ENCODE measurements around the gene TRPM5. TPM values are rescaled to one million over a fixed set of nuclear protein-coding genes. Genes with fewer than 3 reads are reported as not detected.

Gene TRPM5
- total and polyA plus RNA-seq, 9 of the 15 experiments (the other 6 are each of a cell fraction or from before 2014, with no cell fraction given), result not detected

GRCh38 chr11:2423157-2424025, 20.9 kb downstream of the TRPM5 start:
- H3K27ac ChIP-seq (ENCODE audit: extremely low read depth, low read depth, low read length), result no peak overlapping the region
- ATAC-seq (no peak), FAIRE-seq (no peak), DNase-seq (ENCODE audit: extremely low read depth in 1 of 4, low spot score in 3 of 4) (no peak)
- peaks cover 10% of the 10 kb centered on the region; the same call in 1 of the 2 replicates for H4K20me1 ChIP-seq (replicated peaks; ENCODE audit: control insufficient read depth, insufficient read depth, low read length)
- ChIA-PET CTCF (ENCODE audit: low intra/inter-chr PET ratio) (interaction anchor here (1.2 kb wide), 1 partner anchor 23 kb away, joined by 4 read pairs; no protein-coding TSS in a partner anchor), POLR2A (interaction anchor here (0.5 to 4.3 kb wide), 3 partner anchors 45 to 213 kb away, joined by 3 to 24 read pairs (median 3); no protein-coding TSS in a partner anchor)
- H3K4me3 ChIP-seq, result no peak overlapping the region
- H3K9me1 ChIP-seq (ENCODE audit: control insufficient read depth, insufficient read depth, low read length), result peaks cover 2% of the 10 kb centered on the region
- peaks cover 0 to 35% of the 10 kb centered on the region in 2 experiments; a peak in 3 of 5 replicates for H3K4me1 ChIP-seq (replicated peaks in 1 of 2; ENCODE audit: control insufficient read depth in 2 of 2, insufficient read depth in 2 of 2, low read length in 2 of 2)
- no peak overlapping the region for H3K9ac ChIP-seq (ENCODE audit: insufficient read depth in 1 of 2, low read depth in 2 of 2, low read length in 2 of 2)
- H3K27me3 ChIP-seq (ENCODE audit: control insufficient read depth in 2 of 2, insufficient read depth in 2 of 2, low read length in 2 of 2), result peaks cover 0 to 45% of the 10 kb centered on the region in 2 experiments; a peak in 4 of 5 replicates
- no TSS peak for BruUV-seq (replicated peaks)
- no peak overlapping the region for H3K4me2 ChIP-seq (ENCODE audit: insufficient read depth, low read length)
- 1% methylated on average over 16 of the region's 26 CpGs for WGBS (ENCODE audit: insufficient coverage, low coverage, missing lambda C conversion rate)
- intact Hi-C loops (cut with micrococcal nuclease), result no loop called here
- H3K36me3 ChIP-seq (ENCODE audit: control insufficient read depth, insufficient read depth, low read length), result no peaks in the 10 kb centered on the region
- H3K9me3 ChIP-seq (replicated peaks; ENCODE audit: control insufficient read depth, insufficient read depth, low read depth, low read length), result 0 out of 2 replicates have a peak, but pooled peaks cover under 1% of the 10 kb centered on the region
- no peak for TF ChIP-seq ZNF445 (CRISPR knock-in tag; IDR thresholded peaks at IDR 0.05; ENCODE audit: low read depth)
- TF ChIP-seq HMGN3 (IDR thresholded peaks at IDR 0.05; ENCODE audit: borderline replicate concordance, extremely low read depth, insufficient read length, low read depth, low read length), result no peak
- TF ChIP-seq ZNF146 (CRISPR knock-in tag; IDR thresholded peaks at IDR 0.05; ENCODE audit: unreplicated experiment), result no peak
- TF ChIP-seq PHF20 (IDR thresholded peaks at IDR 0.05; ENCODE audit: partially characterized antibody), result no peak
- no peak for TF ChIP-seq ZNF175 (CRISPR knock-in tag; IDR thresholded peaks at IDR 0.05; ENCODE audit: low read depth)
- no peak for TF ChIP-seq ZBTB12 (CRISPR knock-in tag; IDR thresholded peaks at IDR 0.05)
- no peaks in the 10 kb centered on the region for H3K79me2 ChIP-seq (ENCODE audit: control insufficient read depth, insufficient read depth, low read length)
- no peak overlapping the region for H2AFZ ChIP-seq (ENCODE audit: low read depth, low read length)
- in situ Hi-C loops (cut with MboI), result no loop called here

Data from K562 (cell line).